Skin epidermis (tissue), 12 donors: ENCODE data around the gene ZNF710.
"Not testable (repeated sequence)": the region's sequence is repeated elsewhere in the genome, so short reads cannot be mapped to it uniquely, and the experiment has no call there.

Experiments used
- H3K27ac ChIP-seq, 21 experiments: fragments of 200-600 bp; sonication (generic) in 11 of 21; one replicate each; pipeline ENCODE4 v1.5.0; 2020; ENCODE audit warnings: mild to moderate bottlenecking in 3 of 21, inconsistent platforms in 2 of 21, moderate library complexity in 2 of 21
- H3K4me3 ChIP-seq, 7 experiments: fragments of 200-600 bp; sonication (generic) in 2 of 7; one replicate each; pipeline ENCODE4 v1.5.0; 2020; ENCODE audit warnings: inconsistent platforms in 2 of 7, mild to moderate bottlenecking in 2 of 7, moderate library complexity in 1 of 7

ZNF710 gene

DNA sequence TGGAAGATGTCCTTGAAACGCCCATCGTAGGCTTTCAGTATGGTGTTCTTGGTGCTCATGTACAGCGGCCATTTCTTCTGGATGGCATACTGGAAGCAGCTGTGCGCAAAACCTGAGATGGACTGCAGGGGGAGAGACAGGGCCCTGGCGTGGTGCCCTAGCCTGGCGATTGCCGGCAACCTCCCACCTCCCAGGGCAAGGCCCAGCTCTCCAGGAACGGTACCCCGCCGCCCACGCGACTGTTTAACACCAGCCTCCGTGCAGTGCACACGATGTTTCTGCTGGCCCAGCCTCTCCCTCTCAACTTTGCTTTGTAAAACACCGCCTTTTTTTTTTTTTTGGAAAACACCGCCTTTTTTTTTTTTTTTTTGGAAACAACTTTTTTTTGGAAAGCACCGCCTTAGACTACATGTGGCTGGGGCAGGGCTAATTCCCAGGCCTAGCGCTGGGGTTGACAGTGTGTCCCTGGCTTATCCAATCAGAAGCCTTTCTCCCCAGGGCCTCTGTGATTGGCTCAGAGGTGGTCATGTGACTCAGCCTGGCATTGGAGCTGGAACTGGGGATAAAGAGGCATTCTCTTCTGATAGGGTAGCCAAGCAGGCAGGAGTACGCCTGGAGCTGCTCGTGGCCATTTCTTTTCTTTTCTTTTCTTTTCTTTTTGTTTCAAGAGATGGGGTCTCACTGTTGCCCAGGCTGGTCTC lies 86.5 kb downstream of the ZNF710 start:
- Histone ChIP-seq H3K27ac (no peak overlapping the region), H3K4me3 (no peak overlapping the region)

DNA sequence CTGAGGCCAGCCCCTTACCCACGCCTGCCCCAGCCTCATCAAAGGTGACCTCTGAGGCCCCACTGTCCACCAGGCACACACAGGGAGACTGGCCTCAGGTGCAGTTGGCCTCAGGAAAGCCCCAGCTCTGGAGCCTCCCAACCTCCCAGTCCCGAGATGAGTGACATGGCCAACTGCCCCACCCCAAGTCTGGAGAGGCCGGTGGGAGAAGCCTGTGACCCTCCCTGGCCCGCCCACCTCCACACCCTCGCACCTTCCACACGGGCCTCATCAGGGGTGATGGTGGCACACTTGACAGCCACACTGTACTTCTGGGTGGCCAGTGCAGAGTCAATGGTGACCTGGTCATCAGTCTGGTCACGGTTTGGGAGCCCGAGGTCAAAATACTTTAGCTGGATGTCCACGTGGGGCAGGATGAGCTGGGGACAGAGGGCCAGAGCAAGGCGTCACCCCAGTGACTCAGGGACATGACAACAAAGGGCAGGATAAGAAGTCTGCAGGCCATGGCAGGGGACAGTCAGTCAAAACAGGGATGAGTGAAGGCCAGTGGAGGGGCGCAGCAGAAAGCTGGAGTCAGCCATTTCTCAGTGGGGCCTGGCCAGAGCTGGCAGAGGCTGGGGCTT lies 89.2 kb downstream of the ZNF710 start:
- H3K27ac ChIP-seq = no peak overlapping the region
- H3K4me3 ChIP-seq = no peak overlapping the region

DNA sequence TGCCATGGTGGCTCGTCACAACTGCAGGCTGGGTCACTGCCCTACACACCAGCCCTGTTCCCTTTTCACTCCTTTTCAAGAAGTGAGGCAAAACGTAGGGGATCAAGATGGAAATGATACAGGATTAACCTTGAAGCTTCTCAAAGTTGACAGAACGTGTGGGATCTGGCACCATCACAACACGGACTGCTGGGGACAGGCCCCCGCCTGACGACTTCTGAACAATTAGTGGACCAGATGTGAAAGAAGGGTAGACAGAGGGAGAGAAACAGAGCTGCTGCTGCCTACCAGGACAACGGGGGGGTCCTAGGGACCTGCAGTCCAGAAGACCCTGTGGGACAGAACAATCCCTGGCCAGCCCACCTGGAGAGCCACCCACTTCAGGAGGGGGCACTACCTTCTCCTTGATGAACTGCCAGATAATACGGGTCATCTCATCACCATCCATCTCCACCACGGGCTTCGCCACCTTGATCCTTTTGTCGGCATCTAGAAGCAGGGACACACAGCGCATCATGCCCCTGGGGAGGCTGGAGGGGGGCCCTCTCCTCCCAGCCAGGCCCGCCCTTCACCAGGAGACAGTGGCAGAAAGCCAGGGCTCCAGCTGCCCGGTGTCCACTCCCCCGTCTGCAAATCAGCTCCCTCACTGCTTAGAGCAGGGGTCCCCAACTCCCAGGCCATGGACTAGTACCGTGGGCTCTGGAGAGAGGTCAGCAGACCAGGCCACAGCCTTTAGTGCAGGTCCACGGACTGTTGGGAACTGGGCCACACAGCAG lies 90.2 kb downstream of the ZNF710 start:
- Histone ChIP-seq H3K4me3 (no peak overlapping the region), H3K27ac (no peak overlapping the region)

DNA sequence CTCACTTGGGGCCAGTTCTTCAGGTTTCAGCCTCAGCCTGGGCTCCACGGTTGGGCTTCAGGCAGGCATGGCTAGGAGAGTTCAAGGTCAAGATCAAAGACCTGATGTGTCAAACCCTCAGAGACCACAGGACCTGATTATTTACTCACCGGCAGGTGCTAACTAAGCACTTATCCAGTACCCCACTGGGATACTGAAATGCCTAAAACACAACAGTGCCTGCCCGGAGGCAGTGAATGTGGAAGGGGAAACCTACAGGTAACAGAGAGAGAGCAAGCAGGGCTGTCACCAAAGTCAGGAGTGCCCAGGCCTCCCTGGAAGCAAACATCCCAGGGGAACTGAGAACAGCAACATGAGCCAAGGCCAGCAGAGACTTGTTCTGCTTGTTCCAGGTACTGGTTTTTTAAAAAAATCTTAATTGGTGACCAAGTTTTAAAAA lies 94.4 kb downstream of the ZNF710 start:
- H3K27ac ChIP-seq = peak overlapping the region in 9 of 21 experiments; percentile 13 to 99 (median 38)
- no peak overlapping the region for H3K4me3 ChIP-seq

DNA sequence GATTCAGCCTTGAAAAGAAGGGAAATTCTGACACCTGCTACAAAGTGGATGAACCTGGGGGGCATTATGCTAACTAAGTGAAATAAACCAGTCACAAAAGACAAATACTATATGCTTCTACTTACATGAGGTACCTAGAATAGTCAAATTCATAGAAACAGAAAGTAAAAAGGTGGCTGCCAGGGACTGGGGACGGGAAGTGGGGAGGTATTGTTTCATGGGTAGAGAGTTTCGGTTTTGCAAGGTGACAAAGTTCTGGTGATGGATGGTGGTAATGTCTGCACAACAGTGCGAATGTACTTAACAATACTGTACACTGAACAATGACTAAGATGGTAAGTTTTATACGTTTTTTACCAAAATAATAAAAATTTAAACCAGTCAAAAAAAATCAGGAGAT lies 96.4 kb downstream of the ZNF710 start:
- Histone ChIP-seq H3K4me3 (no peak overlapping the region), H3K27ac (peak overlapping the region in 16 of 21 experiments; percentile 32 to 99 (median 79))

DNA sequence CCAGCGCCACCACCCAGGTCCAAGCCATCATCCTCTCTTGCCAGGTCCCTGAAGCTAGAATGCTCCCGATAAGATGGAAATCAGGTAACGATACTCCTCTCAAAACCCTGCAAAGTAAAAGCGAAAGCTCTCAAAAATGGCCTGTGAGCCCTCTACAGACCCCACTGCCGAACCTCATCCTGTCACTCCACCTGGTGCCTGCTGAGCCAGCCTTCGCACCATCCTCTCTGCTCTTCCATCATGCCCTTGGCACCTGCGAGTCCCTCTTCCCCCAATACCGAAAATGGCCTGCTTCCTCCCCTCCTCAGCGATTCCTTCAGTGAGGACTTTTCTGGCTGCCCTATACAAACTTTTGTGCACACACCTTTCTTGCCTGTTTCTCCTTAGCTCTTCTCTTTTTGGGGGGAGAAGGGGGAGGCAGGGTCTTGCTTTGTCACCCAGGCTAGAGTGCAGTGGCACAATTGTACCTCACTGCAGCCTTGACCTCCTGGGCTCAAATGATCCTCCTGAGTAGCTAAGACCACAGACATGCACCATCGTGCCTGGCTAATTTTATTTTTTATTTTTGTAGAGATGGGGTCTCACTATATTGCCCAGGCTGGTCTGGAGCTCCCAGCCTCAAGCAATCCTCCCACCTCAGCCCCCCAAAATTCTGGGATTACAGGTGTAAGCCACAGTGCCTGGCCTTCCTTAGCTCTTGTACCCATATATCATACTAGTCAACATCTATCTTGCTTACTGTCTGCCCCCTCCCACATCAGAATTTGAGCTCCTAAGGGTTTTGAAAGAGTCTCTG lies 98.1 kb downstream of the ZNF710 start:
- H3K27ac ChIP-seq = peak overlapping the region in 16 of 21 experiments; percentile 18 to 99 (median 93)
- no peak overlapping the region for H3K4me3 ChIP-seq

DNA sequence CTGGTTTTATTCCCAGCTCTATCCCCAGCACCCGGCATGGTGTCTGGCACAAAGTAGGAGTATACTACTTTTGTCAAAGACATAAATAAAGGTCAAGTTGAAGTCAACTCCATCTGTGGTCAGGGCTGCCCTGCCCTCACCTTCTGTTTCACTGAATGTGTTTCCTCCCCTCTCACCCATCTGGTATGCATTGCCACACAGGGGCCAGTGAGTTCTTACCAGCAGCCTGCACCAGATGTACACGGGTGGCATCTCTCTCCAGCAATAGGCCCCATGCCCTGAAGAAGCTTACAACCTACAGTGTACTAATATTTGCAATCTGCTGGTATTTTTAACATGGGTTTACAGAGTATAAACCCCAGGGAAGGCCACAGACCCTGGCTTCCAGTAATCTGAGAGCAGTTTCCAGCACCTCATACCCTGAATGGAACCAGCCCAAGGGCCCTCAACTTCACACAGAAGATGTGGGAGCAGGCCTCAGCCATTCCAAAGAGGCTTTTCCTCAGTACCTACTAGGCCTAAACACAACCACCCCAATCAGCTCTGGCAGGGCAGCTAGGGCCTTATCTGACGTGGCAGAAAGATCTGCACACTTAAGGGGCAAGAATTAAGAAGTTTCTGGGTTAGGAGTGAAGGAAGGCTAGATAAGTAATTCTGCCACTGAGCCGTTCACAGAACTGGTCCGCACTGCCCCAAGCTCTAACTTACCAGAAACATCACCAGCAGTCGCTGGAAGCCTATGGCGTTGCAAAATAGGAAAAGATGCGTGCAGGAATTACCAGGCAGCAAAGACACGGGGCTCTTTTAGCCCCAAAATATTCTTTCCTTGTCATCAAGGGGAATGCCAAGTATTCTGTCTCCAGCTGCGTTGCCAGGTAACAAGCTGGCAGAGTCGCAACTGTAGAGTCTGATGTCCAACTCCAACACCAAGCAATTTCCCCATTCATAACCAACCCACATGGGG lies 99.0 kb downstream of the ZNF710 start:
- Histone ChIP-seq H3K4me3 (peak overlapping the region in 3 of 7 experiments; percentile 82 to 97 (median 86)), H3K27ac (peak overlapping the region in 18 of 21 experiments; percentile 43 to 99 (median 94))

DNA sequence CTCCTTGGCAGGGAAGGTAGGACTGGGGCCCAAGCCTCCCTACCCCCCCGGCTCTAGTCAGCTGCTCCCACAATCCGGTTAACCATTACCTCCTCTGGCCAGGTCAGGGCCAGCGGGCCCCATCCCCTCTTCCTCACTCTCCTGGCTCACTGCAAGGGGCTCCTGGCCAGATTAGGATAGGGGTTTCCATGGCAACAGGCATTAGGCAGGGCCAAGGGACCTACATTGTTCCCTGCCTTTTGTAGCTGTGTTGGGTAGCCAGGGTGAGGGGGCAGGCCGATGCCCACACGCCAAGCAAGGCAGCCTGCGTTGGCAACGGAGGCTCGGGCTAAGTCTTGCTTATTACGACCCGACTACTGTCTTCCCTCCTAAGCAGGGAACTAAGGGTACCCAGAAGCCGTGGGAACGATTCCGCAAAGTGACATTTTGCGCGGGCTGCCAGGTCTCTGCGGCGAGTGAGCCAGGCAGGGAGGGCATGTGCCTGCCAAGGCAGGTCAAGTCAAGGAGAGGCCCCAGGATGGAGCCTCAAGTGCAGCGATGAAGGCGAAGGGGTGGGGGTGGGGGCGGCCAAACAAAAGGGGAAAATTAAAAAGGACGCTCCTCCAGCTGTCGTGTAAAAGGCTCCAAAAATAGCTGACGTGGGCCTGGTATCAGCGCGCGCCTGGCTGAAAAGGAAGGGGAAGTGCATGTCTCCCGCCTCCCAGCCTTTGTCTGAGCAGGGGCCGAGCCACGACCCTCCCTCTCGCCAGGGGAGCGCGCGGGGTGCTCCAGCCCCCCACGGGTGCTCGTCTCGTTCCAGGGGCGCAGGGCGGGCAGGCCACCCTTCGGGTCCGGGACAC lies 100.2 kb downstream of the ZNF710 start:
- H3K27ac ChIP-seq = peak overlapping the region; percentile 81 to 99 (median 94)
- H3K4me3 ChIP-seq = peak overlapping the region; percentile 71 to 99 (median 92)

DNA sequence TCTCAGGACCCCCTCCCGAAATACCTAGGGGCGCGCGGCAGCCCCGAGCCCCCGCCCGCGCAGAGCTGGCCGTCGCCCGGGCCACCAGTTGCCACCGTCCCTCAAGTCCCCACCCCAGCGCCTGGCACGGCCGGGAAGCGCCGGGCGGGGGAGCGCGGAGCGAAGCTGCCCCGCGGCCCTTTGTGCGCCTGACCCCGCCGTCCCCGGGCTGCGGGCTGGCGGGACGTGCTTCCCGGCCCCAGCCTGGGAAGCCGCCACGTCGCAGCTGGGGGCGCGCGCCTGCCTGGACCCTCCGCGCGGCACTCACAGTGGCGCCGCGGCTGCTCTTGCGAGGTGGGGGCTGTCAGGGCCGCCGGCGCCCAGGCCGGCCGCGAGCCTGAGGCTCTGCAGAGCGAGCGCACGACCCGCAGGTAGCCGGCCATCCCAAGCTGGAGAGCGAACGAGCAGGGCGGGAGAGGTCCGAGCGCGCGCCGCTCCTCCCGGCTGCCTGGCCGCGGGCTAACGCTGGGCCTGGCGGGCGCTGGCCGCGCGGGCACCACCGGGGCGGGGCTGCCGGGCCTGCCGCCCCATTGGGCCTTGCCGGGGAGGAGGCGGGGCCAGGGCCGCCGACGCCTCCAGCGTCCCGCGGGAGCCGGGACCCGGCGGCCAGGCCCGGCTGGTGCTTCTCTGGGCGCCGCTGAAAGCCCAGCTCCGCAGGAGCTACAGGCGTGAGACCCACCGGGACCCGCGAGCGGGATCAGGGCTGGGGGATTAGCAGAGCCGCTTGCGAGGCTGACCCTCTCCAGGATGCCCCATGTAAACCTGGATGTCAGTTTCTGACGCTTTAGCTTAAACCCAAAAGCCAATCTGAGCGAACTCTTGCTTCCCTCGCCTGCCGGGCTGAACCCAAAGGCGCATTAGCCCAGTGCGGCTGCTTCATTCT lies 101.1 kb downstream of the ZNF710 start, which contains the start of gene IDH2:
IDH2 (minus strand) TSS at position 500 of the 922 bp plus-strand sequence; CDS start at position 422, 78 bp downstream.
- H3K27ac ChIP-seq = peak within 1 kb of the TSS; percentile 81 to 99 (median 94)

DNA sequence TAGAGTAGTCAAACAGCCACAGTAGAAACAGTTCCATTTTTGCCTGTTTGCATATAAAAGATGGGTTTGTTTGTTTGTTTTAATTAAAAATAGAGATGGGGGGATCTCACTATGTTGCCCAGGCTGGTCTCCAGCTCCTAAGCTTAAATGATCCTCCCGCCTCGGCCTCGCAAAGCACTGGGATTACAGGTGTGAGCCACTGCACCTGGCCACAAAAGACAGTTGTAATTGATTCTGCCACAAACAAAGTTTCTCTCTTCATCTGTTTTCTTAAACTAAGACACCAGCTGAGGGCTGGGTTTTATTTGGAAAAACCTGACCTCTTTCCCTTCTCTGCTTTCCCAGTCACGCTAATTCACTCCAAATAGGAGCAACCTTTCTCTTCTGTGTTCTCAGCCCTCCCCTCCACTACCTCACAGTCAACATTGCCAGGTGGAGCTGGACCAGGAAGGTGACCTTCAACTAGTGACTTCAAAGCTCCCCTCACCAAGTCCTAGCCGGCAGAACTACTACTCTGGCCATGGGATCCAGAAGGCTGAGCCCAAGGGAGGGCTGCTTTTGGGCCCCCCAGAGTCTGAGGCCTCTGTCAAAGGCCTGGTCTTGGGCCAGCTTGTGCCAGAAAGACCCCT lies 102.7 kb downstream of the ZNF710 start:
- peak overlapping the region in 1 of 7 experiments; percentile 97 for H3K4me3 ChIP-seq
- H3K27ac ChIP-seq = peak overlapping the region in 9 of 21 experiments; percentile 2 to 99 (median 32)

More for the DNA sequence above, 101.1 kb downstream of the ZNF710 start, which contains the start of gene IDH2:
- H3K4me3 ChIP-seq = peak within 1 kb of the TSS; percentile 71 to 99 (median 92)

DNA sequence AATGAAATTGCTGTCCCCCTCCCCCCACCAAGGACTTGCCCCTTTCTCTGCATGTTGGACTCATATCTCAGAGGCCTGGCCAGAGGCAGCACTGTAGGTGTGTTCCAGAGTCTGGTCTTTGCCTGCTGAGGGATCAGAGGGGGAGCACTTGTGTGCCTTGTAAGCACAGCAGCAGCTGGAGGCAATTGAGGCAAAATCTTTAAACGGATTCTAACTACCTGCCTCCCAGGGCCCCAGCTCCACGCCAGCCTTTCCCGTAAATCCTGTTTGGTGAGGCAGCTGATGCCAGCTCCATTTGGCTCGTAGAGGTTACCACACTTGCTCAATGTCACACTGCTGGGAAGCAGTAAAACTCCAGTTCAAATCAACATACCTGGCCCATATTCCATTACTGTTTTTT lies 103.4 kb downstream of the ZNF710 start:
- no peak overlapping the region for H3K4me3 ChIP-seq
- peak overlapping the region in 11 of 21 experiments; percentile 5 to 99 (median 31) for H3K27ac ChIP-seq

DNA sequence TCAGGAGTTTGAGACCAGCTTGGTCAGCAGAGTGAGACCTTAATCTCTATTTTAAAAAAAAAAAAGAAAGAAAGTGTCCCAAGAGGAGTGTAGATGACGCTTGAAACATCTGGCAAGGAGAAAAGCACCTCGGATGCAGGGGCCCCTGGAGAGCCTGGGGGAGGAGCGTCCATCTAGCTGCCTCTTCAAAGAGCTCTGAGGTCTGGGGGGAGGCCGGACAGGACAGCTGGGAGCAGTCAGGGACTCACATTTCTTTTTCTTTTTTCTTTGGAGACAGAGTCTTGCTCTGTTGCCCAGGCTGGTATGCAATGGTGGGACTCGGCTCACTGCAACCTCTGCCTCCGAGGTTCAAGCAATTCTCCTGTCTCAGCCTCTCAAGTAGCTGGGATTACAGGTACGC lies 104.4 kb downstream of the ZNF710 start:
- H3K4me3 ChIP-seq = no peak overlapping the region
- peak overlapping the region in 4 of 21 experiments; percentile 14 to 68 (median 57) for H3K27ac ChIP-seq

DNA sequence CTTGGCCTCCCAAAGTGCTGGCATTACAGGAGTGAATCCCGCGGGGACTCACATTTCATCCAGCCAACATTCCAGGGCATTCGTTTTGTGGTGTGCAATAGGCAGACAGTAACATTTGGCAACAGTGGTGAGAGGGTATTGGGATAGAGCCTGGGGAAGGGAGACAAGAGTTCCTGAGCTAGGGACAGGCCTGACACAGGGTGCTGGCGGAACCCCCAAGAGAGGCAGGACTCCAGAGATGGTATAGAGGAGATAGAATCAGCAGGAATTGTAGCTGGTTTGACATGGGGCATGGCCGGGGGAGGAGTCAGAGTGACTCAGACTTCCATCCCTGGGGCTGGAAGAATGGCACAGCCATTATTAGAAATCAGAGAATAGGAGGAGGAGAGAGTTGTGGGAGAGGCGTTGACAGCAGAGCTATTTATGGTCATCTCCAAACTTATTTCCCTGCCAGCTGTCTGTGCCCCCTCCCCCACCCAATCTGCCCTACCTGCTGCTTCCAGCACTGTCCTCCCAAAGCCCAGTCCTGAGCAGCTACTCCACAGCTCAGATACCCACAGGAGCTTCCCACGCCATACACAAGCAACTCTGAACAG lies 105.5 kb downstream of the ZNF710 start:
- peak overlapping the region in 2 of 21 experiments; percentile 46 to 59 for H3K27ac ChIP-seq
- no peak overlapping the region for H3K4me3 ChIP-seq

DNA sequence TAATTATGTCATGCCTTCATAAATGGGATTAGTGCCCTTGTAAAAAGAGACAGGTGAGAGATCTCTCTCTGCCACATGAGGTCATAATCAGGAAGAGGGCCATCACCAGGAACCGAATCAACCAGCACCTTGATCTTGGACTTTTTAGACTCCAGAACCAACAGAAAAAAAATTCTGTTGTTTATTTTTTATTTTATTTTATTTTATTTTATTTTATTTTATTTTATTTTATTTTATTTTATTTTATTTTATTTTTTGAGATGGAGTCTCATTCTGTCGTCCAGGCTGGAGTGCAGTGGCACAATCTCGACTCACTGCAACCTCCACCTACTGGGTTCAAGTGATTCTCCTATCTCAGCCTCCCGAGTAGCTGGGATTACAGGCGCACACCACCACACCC lies 106.9 kb downstream of the ZNF710 start:
- not testable (repeated sequence) for H3K27ac ChIP-seq, H3K4me3 ChIP-seq

DNA sequence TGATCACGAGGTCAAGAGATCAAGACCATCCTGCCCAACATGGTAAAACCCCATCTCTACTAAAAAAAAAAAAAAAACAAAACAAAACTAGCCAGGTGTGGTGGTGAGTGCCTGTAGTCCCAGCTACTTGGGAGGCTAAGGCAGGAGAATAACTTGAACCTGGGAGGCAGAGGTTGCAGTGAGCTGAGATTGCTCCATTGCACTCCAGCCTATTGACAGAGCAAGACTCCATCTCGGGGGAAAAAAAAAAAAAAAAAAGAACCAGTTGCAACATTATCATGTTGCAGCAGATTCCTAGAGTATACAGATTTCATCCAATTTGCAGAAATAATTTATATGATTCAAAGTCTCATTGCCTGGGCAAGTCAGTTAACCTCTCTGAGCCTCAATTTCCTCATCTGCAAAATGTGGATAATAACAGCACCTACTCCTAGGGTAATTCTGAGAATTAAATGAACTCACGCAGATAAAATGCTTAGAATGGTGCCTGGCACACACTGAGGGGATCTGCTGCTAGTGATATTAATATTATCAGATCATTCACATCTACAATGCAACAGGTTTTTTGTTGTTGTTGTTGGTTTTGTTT lies 108.1 kb downstream of the ZNF710 start:
- H3K27ac ChIP-seq, H3K4me3 ChIP-seq: not testable (repeated sequence)
